ENCODE measurements around the gene RRM2. TPM values are rescaled to one million over a fixed set of nuclear protein-coding genes. Genes with fewer than 3 reads are reported as not detected.
"Not testable (repeated sequence)": the region's sequence is repeated elsewhere in the genome, so short reads cannot be mapped to it uniquely, and the experiment has no call there.

The RRM2 gene
- total RNA-seq, 1 donor from 2014 or later: 8.4 TPM

- no peaks in the 10 kb centered on the region for H3K4me1 ChIP-seq
- no peak overlapping the region for H3K27ac ChIP-seq
- DNase-seq: no peak
- H3K27me3 ChIP-seq (ENCODE audit: low read depth): no peaks in the 10 kb centered on the region
- H3K4me3 ChIP-seq: no peak overlapping the region
- TF ChIP-seq CTCF (IDR thresholded peaks at IDR 0.05): no peak
- no peak for ATAC-seq
- no peaks in the 10 kb centered on the region for H3K9me3 ChIP-seq
- H3K36me3 ChIP-seq: no peaks in the 10 kb centered on the region
- intact Hi-C loops (cut with DNase I): no loop called here
Observed at GRCh38 chr2:10103179-10103578, 19.4 kb upstream of the RRM2 start.

- intact Hi-C loops (cut with DNase I); H3K4me1 ChIP-seq; H3K9me3 ChIP-seq; H3K4me3 ChIP-seq; H3K36me3 ChIP-seq; H3K27ac ChIP-seq; DNase-seq; H3K27me3 ChIP-seq (ENCODE audit: low read depth); ATAC-seq: not testable (repeated sequence)
Observed at GRCh38 chr2:10104906-10105305, 17.6 kb upstream of the RRM2 start.

GRCh38 chr2:10109311-10109710, 13.2 kb upstream of the RRM2 start:
- TF ChIP-seq CTCF (IDR thresholded peaks at IDR 0.05): no peak
- DNase-seq: no peak
- no peak for ATAC-seq
- Histone ChIP-seq H3K4me3 (no peak overlapping the region), H3K27me3 (ENCODE audit: low read depth) (no peaks in the 10 kb centered on the region), H3K4me1 (no peaks in the 10 kb centered on the region), H3K9me3 (no peaks in the 10 kb centered on the region), H3K36me3 (no peaks in the 10 kb centered on the region), H3K27ac (no peak overlapping the region)
- intact Hi-C loops (cut with DNase I): no loop called here

GRCh38 chr2:10119027-10119325, 3.6 kb upstream of the RRM2 start:
- ATAC-seq: no peak
- Histone ChIP-seq H3K4me1 (peaks cover 34% of the 10 kb centered on the region), H3K27ac (no peak overlapping the region), H3K36me3 (no peaks in the 10 kb centered on the region), H3K4me3 (no peak overlapping the region), H3K27me3 (ENCODE audit: low read depth) (peaks cover 15% of the 10 kb centered on the region), H3K9me3 (no peaks in the 10 kb centered on the region)
- no peak for DNase-seq
- intact Hi-C loops (cut with DNase I): no loop called here
- TF ChIP-seq CTCF (IDR thresholded peaks at IDR 0.05): no peak

GRCh38 chr2:10119601-10120157, 2.9 kb upstream of the RRM2 start:
- peak overlapping the region; percentile 75 for H3K27ac ChIP-seq
- H3K4me3 ChIP-seq: peak overlapping the region; percentile 81
- ATAC-seq (no peak), DNase-seq (no peak)
- H3K9me3 ChIP-seq: no peaks in the 10 kb centered on the region
- peaks cover 41% of the 10 kb centered on the region for H3K4me1 ChIP-seq
- H3K36me3 ChIP-seq: no peaks in the 10 kb centered on the region
- H3K27me3 ChIP-seq (ENCODE audit: low read depth): peaks cover 16% of the 10 kb centered on the region
- intact Hi-C loops (cut with DNase I): loop anchor here (5.0 kb wide), 1 partner anchor 318 kb away; no protein-coding TSS in a partner anchor
- TF ChIP-seq CTCF (IDR thresholded peaks at IDR 0.05): no peak

GRCh38 chr2:10120158-10120876, 2.2 kb upstream of the RRM2 start:
- H3K4me3 ChIP-seq: peak overlapping the region; percentile 81
- peak overlapping the region; percentile 75 for H3K27ac ChIP-seq
- H3K4me1 ChIP-seq: peaks cover 41% of the 10 kb centered on the region
- ATAC-seq (peak; percentile 95), DNase-seq (peak; percentile 98)
- H3K9me3 ChIP-seq: no peaks in the 10 kb centered on the region
- TF ChIP-seq CTCF (IDR thresholded peaks at IDR 0.05): no peak
- H3K36me3 ChIP-seq: no peaks in the 10 kb centered on the region
- intact Hi-C loops (cut with DNase I): loop anchor here (5.0 kb wide), 1 partner anchor 317 kb away; no protein-coding TSS in a partner anchor
- H3K27me3 ChIP-seq (ENCODE audit: low read depth): peaks cover 16% of the 10 kb centered on the region
